Activated naive CD4-positive, alpha-beta T cell treated with anti-CD3 and anti-CD28 coated beads, Interleukin-2, amount 10 ng/mL, durations not matched to agents 7 days and 5 days (primary cell): Measurements from ENCODE around the gene MTCH1.
"Not testable (repeated sequence)": the region's sequence is repeated elsewhere in the genome, so short reads cannot be mapped to it uniquely, and the experiment has no call there.

Experiments used
- CTCF ChIA-PET: fragments of 350-600 bp; sonication (Branson Sonifier 250); formaldehyde crosslinking; loops from one replicate; lab custom pipeline; 2021; ENCODE audit warnings: antibody characterized with exemption; lab: Charles Lee
- DNase-seq: peaks from one replicate; pipeline ENCODE4 v3.0.0-alpha.2; 2020
- H3K27ac Mint-ChIP-seq: one replicate; pipeline ENCODE4 v1.8.0; 2021; ENCODE audit warnings: mild to moderate bottlenecking, moderate library complexity, mixed read lengths
- H3K27me3 Mint-ChIP-seq: one replicate; pipeline ENCODE4 v1.8.0; 2021; ENCODE audit warnings: mild to moderate bottlenecking, mixed read lengths
- H3K36me3 Mint-ChIP-seq: one replicate; pipeline ENCODE4 v1.8.0; 2021; ENCODE audit warnings: mixed read lengths
- H3K4me1 Mint-ChIP-seq: one replicate; pipeline ENCODE4 v1.8.0; 2021; ENCODE audit warnings: mixed read lengths
- H3K4me3 Mint-ChIP-seq: one replicate; pipeline ENCODE4 v1.8.0; 2021; ENCODE audit warnings: mild to moderate bottlenecking, moderate library complexity, mixed read lengths
- H3K9me3 Mint-ChIP-seq: one replicate; pipeline ENCODE4 v1.8.0; 2021; ENCODE audit warnings: mixed read lengths

Gene MTCH1

DNA sequence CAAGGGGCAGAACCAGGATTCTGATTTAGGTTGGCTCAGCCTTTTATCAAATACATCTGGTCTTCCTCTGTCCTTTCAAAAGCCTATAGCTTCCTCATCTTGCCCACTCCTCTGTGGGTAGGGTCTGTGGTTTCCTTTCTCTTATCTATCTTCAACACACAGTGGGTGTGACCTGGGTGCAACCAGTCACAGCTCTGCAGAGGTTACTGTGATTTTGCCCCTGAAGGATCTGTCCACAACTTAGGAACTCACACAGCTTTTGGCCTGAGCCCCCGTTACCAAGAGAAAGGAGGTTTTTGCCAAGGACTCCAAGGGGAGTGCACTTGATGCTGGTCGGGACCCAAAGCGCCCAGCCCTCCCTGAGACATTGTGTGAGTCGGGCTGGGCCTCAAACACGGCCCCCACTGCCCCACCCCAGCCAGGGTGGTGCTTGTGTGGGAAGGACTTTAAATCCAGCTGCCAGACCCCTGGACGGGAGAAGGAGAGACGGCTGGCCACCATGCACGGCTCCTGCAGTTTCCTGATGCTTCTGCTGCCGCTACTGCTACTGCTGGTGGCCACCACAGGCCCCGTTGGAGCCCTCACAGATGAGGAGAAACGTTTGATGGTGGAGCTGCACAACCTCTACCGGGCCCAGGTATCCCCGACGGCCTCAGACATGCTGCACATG is 31.6 kb downstream of the MTCH1 start, which contains the start of gene PI16:
Gene PI16, plus strand, starts transcription at position 477 of the 670 bp plus-strand sequence. Its CDS starts 23 bp downstream, at position 500.
- H3K27me3 Mint-ChIP-seq = peaks cover 26% of the 10 kb centered on the region
- CTCF ChIA-PET = interaction anchor here (0.9 to 1.1 kb wide), 3 partner anchors 64 to 103 kb away, joined by 3 read pairs; partner anchors contain the start of gene C6orf89
- H3K36me3 Mint-ChIP-seq = no peaks in the 10 kb centered on the region
- H3K27ac Mint-ChIP-seq = no peak within 1 kb of the TSS
- H3K4me1 Mint-ChIP-seq = peaks cover 44% of the 10 kb centered on the region
- H3K9me3 Mint-ChIP-seq = no peaks in the 10 kb centered on the region
- peak within 1 kb of the TSS; percentile 32 for H3K4me3 Mint-ChIP-seq
- peak; percentile 42 for DNase-seq

DNA sequence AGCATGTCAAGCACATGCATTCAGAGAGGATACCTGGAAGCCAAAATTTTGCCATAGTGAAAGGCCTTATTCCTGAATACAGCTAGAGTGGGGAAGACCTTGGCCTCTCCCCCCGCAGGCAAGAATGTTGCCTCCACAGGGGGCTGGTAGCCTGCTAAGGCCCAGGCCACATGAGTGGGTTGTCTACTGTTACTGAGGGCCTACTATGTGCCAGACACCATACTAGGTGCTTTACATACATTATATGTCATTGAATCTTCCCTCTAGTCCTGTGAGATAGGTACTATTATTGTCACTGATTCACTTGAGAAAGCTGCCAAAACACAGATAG is 32.1 kb downstream of the MTCH1 start:
- no peak for DNase-seq
- CTCF ChIA-PET = interaction anchor here (0.9 to 1.1 kb wide), 2 partner anchors 68 to 102 kb away, joined by 3 read pairs; partner anchors contain the start of gene C6orf89
- H3K27me3 Mint-ChIP-seq = peaks cover 29% of the 10 kb centered on the region
- no peak overlapping the region for H3K27ac Mint-ChIP-seq
- no peaks in the 10 kb centered on the region for H3K36me3 Mint-ChIP-seq
- H3K4me3 Mint-ChIP-seq = peak overlapping the region; percentile 32
- H3K4me1 Mint-ChIP-seq = peaks cover 49% of the 10 kb centered on the region
- H3K9me3 Mint-ChIP-seq = no peaks in the 10 kb centered on the region

DNA sequence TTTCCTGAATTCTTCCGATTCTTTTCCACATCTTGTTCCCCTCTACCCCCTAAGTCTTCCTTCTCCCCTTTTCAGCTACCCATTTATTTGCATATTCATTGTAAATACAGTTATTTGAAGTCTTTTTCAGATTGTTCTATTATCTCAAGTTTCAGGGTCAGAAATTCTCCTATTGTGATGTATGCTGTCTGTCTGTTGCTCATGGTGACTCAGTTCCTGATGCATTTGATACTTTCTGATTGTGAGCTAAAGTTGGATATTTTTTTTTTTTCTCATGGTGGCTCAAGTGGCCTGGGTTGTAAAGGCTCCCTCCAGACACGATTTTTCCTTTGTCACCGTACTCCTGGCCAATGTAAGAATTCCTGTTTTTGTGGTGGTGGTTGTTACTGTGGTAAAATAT is 36.4 kb downstream of the MTCH1 start:
- Mint-ChIP-seq H3K4me3 (no peak overlapping the region), H3K9me3 (no peaks in the 10 kb centered on the region), H3K27ac (no peak overlapping the region), H3K36me3 (no peaks in the 10 kb centered on the region), H3K4me1 (peaks cover 51% of the 10 kb centered on the region), H3K27me3 (peaks cover 28% of the 10 kb centered on the region)
- no peak for DNase-seq
- CTCF ChIA-PET = interaction anchor here (0.7 to 1.2 kb wide), 4 partner anchors 13 to 274 kb away, joined by 3 to 4 read pairs (median 3); partner anchors contain the start of gene C6orf89

DNA sequence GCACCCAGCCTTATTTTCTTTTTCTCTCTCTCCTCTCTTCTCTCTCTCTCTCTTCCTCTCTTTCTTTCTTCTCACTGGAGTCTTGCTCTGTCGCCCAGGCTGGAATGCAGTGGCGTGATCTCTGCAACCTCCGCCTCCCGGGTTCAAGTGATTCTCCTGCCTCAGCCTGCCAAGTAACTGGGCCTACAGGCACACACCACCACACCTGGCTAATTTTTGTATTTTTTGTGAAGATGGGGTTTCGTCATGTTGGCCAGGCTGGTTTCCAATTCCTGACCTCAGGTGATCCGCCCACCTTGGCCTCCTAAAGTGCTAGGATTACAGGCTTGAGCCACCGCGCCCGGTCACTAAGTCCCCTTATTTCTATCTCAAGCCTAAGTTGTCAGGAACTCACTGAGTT is 36.9 kb downstream of the MTCH1 start:
- CTCF ChIA-PET = interaction anchor here (0.7 to 1.2 kb wide), 4 partner anchors 12 to 273 kb away, joined by 3 to 4 read pairs (median 3); partner anchors contain the start of gene C6orf89
- H3K9me3 Mint-ChIP-seq, DNase-seq, H3K36me3 Mint-ChIP-seq, H3K27ac Mint-ChIP-seq, H3K4me3 Mint-ChIP-seq: not testable (repeated sequence)
- peaks cover 34% of the 10 kb centered on the region for H3K27me3 Mint-ChIP-seq
- H3K4me1 Mint-ChIP-seq = peaks cover 46% of the 10 kb centered on the region

DNA sequence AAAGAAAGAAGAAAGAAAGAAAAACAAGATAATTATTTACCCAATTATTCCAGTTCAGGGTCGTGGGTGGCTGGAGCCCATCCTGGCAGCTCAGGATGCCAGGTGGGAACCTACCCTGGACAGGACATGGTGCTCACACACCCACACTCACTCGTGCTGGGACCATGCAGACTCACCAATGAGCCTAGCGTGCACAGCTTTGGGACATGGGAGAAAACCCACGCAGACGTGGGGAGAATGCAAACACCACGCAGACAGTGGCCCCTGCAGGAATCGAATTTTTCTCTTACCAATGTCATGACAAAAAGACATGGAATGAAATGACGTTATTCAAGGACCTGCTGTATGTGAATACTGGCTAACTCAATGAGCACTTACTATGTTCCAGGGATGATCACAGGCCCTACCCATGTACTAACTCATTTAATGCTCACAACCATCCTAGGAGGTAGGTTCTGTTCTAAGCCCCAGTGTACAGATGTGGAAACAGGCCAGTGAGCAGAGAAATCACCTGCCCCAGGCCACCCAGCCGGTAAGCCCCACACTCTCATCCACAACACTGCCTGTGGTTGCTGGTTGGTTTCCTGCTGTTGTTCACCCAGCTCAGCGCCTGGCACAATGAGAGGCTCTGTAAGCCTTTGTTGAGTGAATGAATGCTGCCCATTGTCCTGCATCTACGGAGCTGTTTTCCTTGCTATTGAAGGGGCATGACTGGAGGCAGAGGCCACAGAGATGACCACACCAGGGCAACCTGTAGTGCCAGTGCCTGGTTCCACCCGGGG is 38.2 kb downstream of the MTCH1 start:
- H3K4me3 Mint-ChIP-seq = no peak overlapping the region
- CTCF ChIA-PET = interaction anchor here (0.6 to 1.8 kb wide), 4 partner anchors 15 to 347 kb away, joined by 3 to 5 read pairs (median 3); no protein-coding TSS in a partner anchor

DNA sequence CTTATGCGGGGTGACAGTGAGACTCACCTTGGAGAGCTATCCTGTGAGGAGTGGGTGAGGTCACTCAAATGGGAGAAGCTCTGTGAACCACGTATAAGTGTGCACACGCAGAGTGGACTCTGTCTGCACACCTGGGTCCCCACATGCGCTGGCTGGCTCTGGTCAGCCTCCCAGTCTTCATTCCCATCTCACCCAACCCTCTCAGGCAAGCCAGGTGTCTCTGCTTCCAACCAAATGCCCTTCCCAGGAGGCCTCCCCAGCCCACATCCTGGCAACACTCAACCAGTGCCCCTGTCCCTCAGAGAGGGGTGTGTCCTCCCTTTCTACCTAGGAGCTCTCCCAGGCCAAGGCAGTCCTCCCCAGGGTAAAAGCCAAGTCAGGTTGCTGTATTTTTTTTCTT is 39.5 kb downstream of the MTCH1 start:
- CTCF ChIA-PET = interaction anchor here (0.8 to 1.8 kb wide), 3 partner anchors 9 to 71 kb away, joined by 3 to 5 read pairs (median 3); no protein-coding TSS in a partner anchor
- H3K27me3 Mint-ChIP-seq = peaks cover 51% of the 10 kb centered on the region
- H3K36me3 Mint-ChIP-seq = no peaks in the 10 kb centered on the region
- H3K27ac Mint-ChIP-seq = no peak overlapping the region
- peaks cover 35% of the 10 kb centered on the region for H3K4me1 Mint-ChIP-seq
- H3K9me3 Mint-ChIP-seq = no peaks in the 10 kb centered on the region
- DNase-seq = no peak
- no peak overlapping the region for H3K4me3 Mint-ChIP-seq

More for the DNA sequence above, 38.2 kb downstream of the MTCH1 start:
- H3K27ac Mint-ChIP-seq = no peak overlapping the region
- peaks cover 35% of the 10 kb centered on the region for H3K4me1 Mint-ChIP-seq
- H3K9me3 Mint-ChIP-seq = no peaks in the 10 kb centered on the region
- DNase-seq = peak; percentile 73
- H3K27me3 Mint-ChIP-seq = peaks cover 43% of the 10 kb centered on the region
- H3K36me3 Mint-ChIP-seq = no peaks in the 10 kb centered on the region

DNA sequence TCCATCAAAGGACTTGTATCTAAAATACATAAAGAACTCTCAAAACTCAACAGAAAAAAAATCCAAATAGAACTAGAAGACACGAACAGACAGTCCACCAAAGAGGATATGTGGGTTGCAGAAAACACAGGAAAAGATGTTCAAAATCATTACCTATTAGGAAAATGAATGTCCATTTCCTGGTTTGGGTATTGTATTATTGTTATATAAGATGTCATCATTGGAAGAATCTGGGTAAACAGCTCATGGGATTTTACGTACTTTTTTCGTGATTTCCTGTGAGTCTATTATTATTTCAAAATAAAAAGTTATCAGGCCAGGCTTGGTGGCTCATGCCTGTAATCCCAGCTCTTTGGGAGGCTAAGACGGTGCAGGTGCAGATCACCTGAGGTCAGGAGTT is 40.7 kb downstream of the MTCH1 start:
- no peaks in the 10 kb centered on the region for H3K9me3 Mint-ChIP-seq
- no peaks in the 10 kb centered on the region for H3K36me3 Mint-ChIP-seq
- H3K27me3 Mint-ChIP-seq = peaks cover 59% of the 10 kb centered on the region
- peaks cover 35% of the 10 kb centered on the region for H3K4me1 Mint-ChIP-seq
- CTCF ChIA-PET = no interaction called here
- no peak overlapping the region for H3K4me3 Mint-ChIP-seq
- H3K27ac Mint-ChIP-seq = no peak overlapping the region
- DNase-seq = no peak

DNA sequence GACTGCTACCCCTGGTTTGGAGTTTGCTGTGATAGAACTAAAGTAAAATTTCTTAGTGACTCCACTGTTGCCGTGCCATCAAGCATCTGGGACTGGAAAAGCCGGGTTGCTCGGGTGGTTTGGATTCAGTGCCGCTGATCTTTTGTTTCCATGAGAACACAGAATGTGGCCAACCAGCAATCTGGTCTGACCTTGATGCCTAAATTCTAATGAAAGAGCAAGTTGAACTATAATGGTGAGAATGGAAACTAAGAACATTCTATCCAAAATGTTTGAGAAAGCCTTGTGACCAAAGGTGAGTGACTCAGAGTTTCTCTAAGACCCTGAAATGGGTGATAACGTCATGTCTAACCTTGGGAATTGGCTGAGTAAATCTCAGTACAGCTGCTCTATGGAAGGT is 41.3 kb downstream of the MTCH1 start:
- H3K36me3 Mint-ChIP-seq = no peaks in the 10 kb centered on the region
- CTCF ChIA-PET = no interaction called here
- no peak overlapping the region for H3K27ac Mint-ChIP-seq
- H3K27me3 Mint-ChIP-seq = peaks cover 65% of the 10 kb centered on the region
- H3K4me1 Mint-ChIP-seq = peaks cover 32% of the 10 kb centered on the region
- no peak for DNase-seq
- H3K9me3 Mint-ChIP-seq = no peaks in the 10 kb centered on the region
- H3K4me3 Mint-ChIP-seq = no peak overlapping the region

DNA sequence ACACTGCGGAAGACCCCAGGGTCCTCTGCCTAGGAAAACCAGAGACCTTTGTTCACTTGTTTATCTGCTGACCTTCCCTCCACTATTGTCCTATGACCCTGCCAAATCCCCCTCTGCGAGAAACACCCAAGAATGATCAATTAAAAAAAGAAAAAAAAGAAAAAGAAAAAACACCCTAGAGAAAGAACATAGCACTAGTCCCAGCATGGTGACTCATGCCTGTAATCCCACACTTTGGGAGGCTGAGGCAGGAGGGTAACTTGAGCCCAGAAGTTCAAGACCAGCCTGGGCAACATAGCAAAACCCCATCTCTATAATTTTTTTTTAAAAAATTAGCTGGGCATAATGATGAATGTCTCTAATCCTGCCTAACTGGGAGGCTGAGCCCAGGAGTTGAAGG is 43.7 kb downstream of the MTCH1 start:
- H3K36me3 Mint-ChIP-seq, H3K9me3 Mint-ChIP-seq, H3K4me3 Mint-ChIP-seq, DNase-seq, CTCF ChIA-PET, H3K4me1 Mint-ChIP-seq, H3K27ac Mint-ChIP-seq: not testable (repeated sequence)
- peaks cover 67% of the 10 kb centered on the region for H3K27me3 Mint-ChIP-seq

DNA sequence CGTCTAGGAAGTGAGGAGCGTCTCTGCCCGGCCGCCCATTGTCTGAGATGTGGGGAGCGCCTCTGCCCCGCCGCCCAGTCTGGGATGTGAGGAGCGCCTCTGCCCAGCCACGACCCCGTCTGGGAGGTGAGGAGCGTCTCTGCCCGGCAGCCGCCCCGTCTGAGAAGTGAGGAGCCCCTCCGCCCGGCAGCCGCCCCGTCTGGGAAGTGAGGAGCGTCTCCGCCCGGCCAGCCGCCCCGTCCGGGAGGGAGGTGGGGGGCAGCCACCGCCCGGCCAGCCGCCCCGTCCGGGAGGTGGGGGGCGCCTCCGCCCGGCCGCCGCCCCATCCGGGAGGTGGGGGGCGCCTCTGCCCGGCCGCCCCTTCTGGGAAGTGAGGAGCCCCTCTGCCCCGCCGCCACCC is 44.4 kb downstream of the MTCH1 start:
- H3K27ac Mint-ChIP-seq, DNase-seq, H3K4me3 Mint-ChIP-seq, CTCF ChIA-PET, H3K36me3 Mint-ChIP-seq, H3K9me3 Mint-ChIP-seq, H3K4me1 Mint-ChIP-seq: not testable (repeated sequence)
- peaks cover 73% of the 10 kb centered on the region for H3K27me3 Mint-ChIP-seq

DNA sequence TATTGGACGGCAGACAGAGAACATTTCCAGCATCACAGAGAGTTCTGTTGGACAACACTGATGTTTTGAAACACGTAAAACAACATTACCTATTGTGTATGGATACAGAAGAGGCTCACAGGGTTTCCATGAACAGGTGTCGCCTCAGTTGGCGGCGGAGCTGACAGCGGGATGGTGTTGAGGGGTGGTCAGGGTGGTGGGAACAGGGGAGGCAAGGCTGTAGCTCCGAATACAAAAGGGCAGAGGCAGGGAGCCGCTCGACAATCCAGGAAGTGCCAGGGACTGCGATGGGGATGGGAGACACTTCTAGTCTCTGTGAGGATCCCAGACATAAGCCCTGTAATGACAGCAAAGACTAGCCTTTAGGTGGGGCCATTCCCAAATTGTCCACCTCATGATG is 46.0 kb downstream of the MTCH1 start:
- Mint-ChIP-seq H3K4me1 (peaks cover 7% of the 10 kb centered on the region), H3K9me3 (no peaks in the 10 kb centered on the region), H3K27me3 (peaks cover 78% of the 10 kb centered on the region), H3K4me3 (no peak overlapping the region), H3K36me3 (no peaks in the 10 kb centered on the region), H3K27ac (no peak overlapping the region)
- CTCF ChIA-PET = no interaction called here
- DNase-seq = no peak

DNA sequence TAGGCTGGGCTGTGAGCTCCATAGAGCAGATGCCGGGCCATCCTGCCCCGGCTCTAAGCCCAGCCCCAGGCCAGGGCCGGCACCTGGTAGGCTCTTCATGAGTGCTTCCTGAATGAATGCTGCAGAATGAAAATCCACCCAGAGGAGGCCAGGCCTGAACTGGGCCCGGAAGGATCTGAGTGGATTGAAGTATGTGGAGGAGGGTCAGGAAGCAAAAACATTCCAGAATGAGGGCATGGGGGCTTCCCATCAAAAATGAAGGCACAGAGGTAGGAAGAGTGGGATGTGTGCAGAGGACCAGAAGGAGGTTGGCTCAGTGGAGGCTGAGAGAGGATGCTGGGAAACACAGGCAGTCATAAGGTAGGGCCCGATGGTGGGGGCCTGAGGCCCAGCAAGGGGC is 47.0 kb downstream of the MTCH1 start:
- H3K27ac Mint-ChIP-seq, H3K4me3 Mint-ChIP-seq, CTCF ChIA-PET: not testable (repeated sequence)

DNA sequence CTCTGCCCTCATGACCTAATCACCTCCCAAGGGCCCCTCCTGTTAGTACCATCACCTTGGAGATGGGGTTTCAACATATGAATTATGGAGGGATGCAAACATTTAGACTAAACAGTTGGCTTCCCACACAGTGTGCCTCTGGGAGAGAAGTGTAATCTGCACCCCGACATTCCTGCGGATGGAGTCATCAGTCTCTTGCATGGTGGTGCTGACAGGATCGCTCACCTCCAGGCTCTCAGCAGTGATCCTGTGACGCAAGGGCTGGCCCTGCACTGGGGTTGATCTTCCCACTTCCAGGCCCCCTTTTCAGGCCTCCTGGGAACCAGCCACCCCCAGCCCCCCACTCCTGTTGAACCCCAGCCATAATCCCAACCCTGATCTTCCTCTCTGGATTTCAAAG is 47.5 kb downstream of the MTCH1 start:
- H3K36me3 Mint-ChIP-seq = no peaks in the 10 kb centered on the region
- CTCF ChIA-PET = no interaction called here
- no peak overlapping the region for H3K27ac Mint-ChIP-seq
- DNase-seq = no peak
- peaks cover 67% of the 10 kb centered on the region for H3K27me3 Mint-ChIP-seq
- no peak overlapping the region for H3K4me3 Mint-ChIP-seq
- H3K9me3 Mint-ChIP-seq = no peaks in the 10 kb centered on the region
- H3K4me1 Mint-ChIP-seq = peaks cover 12% of the 10 kb centered on the region

More for the DNA sequence above, 47.0 kb downstream of the MTCH1 start:
- not testable (repeated sequence) for H3K9me3 Mint-ChIP-seq, H3K4me1 Mint-ChIP-seq, DNase-seq, H3K36me3 Mint-ChIP-seq
- peaks cover 72% of the 10 kb centered on the region for H3K27me3 Mint-ChIP-seq

DNA sequence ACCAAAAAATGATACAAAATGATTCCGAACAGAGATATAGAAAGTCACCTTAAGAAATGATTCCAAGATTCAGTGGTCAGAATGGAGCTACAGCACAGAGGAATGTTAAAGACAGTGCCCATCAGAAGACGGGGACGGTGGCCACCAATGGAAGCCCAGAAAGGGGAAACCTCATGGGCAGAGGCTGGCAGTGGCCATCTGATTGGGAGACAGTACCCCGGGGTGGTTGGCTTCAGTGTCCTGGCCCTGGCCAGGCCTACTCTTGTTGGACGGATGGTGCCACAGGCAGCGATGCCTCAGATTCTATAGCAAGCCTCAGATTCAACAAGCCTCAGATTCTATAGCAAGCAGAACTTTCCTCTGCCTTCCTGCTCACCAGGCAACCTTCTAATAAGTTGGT is 48.1 kb downstream of the MTCH1 start:
- no peaks in the 10 kb centered on the region for H3K36me3 Mint-ChIP-seq
- H3K4me1 Mint-ChIP-seq = peaks cover 12% of the 10 kb centered on the region
- no peak overlapping the region for H3K27ac Mint-ChIP-seq
- H3K4me3 Mint-ChIP-seq = no peak overlapping the region
- H3K27me3 Mint-ChIP-seq = peaks cover 63% of the 10 kb centered on the region
- no peaks in the 10 kb centered on the region for H3K9me3 Mint-ChIP-seq
- CTCF ChIA-PET = no interaction called here
- no peak for DNase-seq
